WTC11 (cell line): ENCODE data around the gene TCF7L2. TPM values are rescaled to one million over a fixed set of nuclear protein-coding genes. Genes with fewer than 3 reads are reported as not detected.

Experiments
- ATAC-seq: fragments of 200-7000 bp; cut with Tn5 transposase; 2 replicates; pipeline ENCODE4 v1.10.0; 2021; ENCODE audit warnings: mild to moderate bottlenecking, moderate library complexity
- CTCF ChIA-PET: fragments of 300-600 bp; sonication (Branson Sonifier 250); formaldehyde crosslinking; loops from one replicate; lab custom pipeline; 2021; ENCODE audit warnings: antibody characterized with exemption; lab: Charles Lee
- POLR2A ChIA-PET: fragments of 350-600 bp; sonication (Branson Sonifier 250); formaldehyde crosslinking; loops from one replicate; lab custom pipeline; 2021; ENCODE audit warnings: antibody characterized with exemption; lab: Charles Lee
- DNase-seq: peaks from one replicate; pipeline ENCODE4 v3.0.0; 2021; ENCODE audit warnings: low spot score
- H3K27ac Mint-ChIP-seq: 2 replicates; pipeline ENCODE4 v1.8.0; 2021; ENCODE audit warnings: mixed read lengths
- H3K27me3 Mint-ChIP-seq: 2 replicates; pipeline ENCODE4 v1.8.0; 2021; ENCODE audit warnings: low read depth, mild to moderate bottlenecking, moderate library complexity, mixed read lengths
- H3K36me3 Mint-ChIP-seq: 2 replicates; pipeline ENCODE4 v1.8.0; 2021; ENCODE audit warnings: mixed read lengths
- H3K4me1 Mint-ChIP-seq: 2 replicates; pipeline ENCODE4 v1.8.0; 2022; ENCODE audit warnings: mixed read lengths
- H3K4me3 Mint-ChIP-seq: 2 replicates; pipeline ENCODE4 v1.8.0; 2021; ENCODE audit warnings: mild to moderate bottlenecking, moderate library complexity, mixed read lengths
- H3K9me3 Mint-ChIP-seq: 2 replicates; pipeline ENCODE4 v1.8.0; 2021; ENCODE audit warnings: mixed read lengths
- ELF4 ChIP-seq: sonication (generic); formaldehyde crosslinking; IDR thresholded peaks from 2 replicates; pipeline ENCODE4 v1.8.1; 2022; ENCODE audit warnings: low read depth, mild to moderate bottlenecking, moderate library complexity, missing genetic modification reagents
- ETV6 ChIP-seq: sonication (generic); formaldehyde crosslinking; IDR thresholded peaks from 2 replicates; pipeline ENCODE4 v1.8.1; 2022; ENCODE audit warnings: mild to moderate bottlenecking, missing genetic modification reagents
- FOXJ3 ChIP-seq: sonication (generic); formaldehyde crosslinking; IDR thresholded peaks from 2 replicates; pipeline ENCODE4 v1.9.0; 2021; ENCODE audit warnings: missing genetic modification reagents, mild to moderate bottlenecking, borderline replicate concordance
- GRHL2 ChIP-seq: fragments of 250-450 bp; sonication (Bioruptor Pico); IDR thresholded peaks from 2 replicates; pipeline ENCODE4 v1.8.0; 2022; ENCODE audit warnings: mild to moderate bottlenecking, moderate library complexity; ENCODE audit not compliant: insufficient replicate concordance, severe bottlenecking
- GTF2I ChIP-seq: fragments of 250-450 bp; sonication (Bioruptor Pico); conservative IDR thresholded peaks from 2 replicates; pipeline ENCODE4 v1.4.0; 2021; ENCODE audit warnings: mild to moderate bottlenecking
- NR1H2 ChIP-seq: sonication (generic); formaldehyde crosslinking; IDR thresholded peaks from 2 replicates; pipeline ENCODE4 v1.9.0; 2021; ENCODE audit warnings: mild to moderate bottlenecking, moderate library complexity, missing genetic modification reagents
- PRRX2 ChIP-seq: fragments of 250-450 bp; sonication (Bioruptor Pico); IDR thresholded peaks from 2 replicates; pipeline ENCODE4 v1.8.0; 2021; ENCODE audit warnings: mild to moderate bottlenecking
- RELA ChIP-seq: sonication (generic); formaldehyde crosslinking; IDR thresholded peaks from 2 replicates; pipeline ENCODE4 v1.8.1; 2022; ENCODE audit warnings: missing genetic modification reagents, mild to moderate bottlenecking, borderline replicate concordance
- SMAD3 ChIP-seq: sonication (generic); formaldehyde crosslinking; IDR thresholded peaks from 2 replicates; pipeline ENCODE4 v1.8.0; 2022; ENCODE audit warnings: missing genetic modification reagents, mild to moderate bottlenecking, borderline replicate concordance
- ZNF121 ChIP-seq: sonication (generic); formaldehyde crosslinking; IDR thresholded peaks from 2 replicates; pipeline ENCODE4 v1.8.0; 2023; ENCODE audit warnings: missing genetic modification reagents
- ZNF138 ChIP-seq: sonication (generic); formaldehyde crosslinking; conservative IDR thresholded peaks from 2 replicates; pipeline ENCODE4 v1.8.1; 2022; ENCODE audit warnings: mild to moderate bottlenecking, moderate library complexity, missing genetic modification reagents
- total RNA-seq: library from RNA; stranded (reverse); gene quantifications from 3 replicates; pipeline ENCODE4 v1.2.3, GENCODE V29; 2021
- TF ChIP-seq, protein P1 (sequence below): fragments of 250-450 bp; sonication (Bioruptor Pico); IDR thresholded peaks from 2 replicates; pipeline ENCODE4 v1.9.0; 2021; ENCODE audit warnings: mild to moderate bottlenecking, borderline replicate concordance
- TF ChIP-seq, protein P2 (sequence below): fragments of 250-450 bp; sonication (Bioruptor Pico); IDR thresholded peaks from 2 replicates; pipeline ENCODE4 v1.8.0; 2021; ENCODE audit warnings: mild to moderate bottlenecking
- TF ChIP-seq, protein P3 (sequence below): sonication (generic); formaldehyde crosslinking; conservative IDR thresholded peaks from 2 replicates; pipeline ENCODE4 v1.8.1; 2022; ENCODE audit warnings: mild to moderate bottlenecking, missing genetic modification reagents
- TF ChIP-seq, protein P4 (sequence below): sonication (generic); formaldehyde crosslinking; IDR thresholded peaks from 2 replicates; pipeline ENCODE4 v1.8.0; 2023; ENCODE audit warnings: mild to moderate bottlenecking, missing genetic modification reagents

The TCF7L2 gene
- total RNA-seq, 1 experiment from 2014 or later: 44.5 TPM

DNA sequence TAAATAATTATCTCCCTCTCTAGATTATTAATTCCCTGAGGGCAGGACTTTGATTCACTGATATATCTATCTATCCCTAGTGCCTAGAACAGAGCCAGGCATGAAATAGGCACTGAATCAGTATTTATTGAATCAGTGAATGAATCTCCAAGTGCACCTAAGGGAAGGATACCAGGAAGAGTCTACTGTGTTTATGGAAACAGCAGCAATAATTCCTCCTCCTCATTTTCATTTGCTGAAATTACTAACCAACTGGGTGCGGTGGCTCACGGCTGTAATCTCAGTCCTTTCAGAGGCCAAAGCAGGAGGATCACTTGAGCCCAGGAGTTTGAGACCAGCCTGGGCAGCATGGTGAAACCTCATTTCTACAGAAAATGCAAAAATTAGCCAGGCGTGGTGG, 161.2 kb downstream of the TCF7L2 start:
- no peaks in the 10 kb centered on the region for H3K27me3 Mint-ChIP-seq
- POLR2A ChIA-PET: interaction anchor here (0.7 kb wide), 1 partner anchor 44 kb away, joined by 3 read pairs; no protein-coding TSS in a partner anchor
- peaks cover 34% of the 10 kb centered on the region for H3K4me1 Mint-ChIP-seq
- H3K27ac Mint-ChIP-seq: no peak overlapping the region
- no peak for TF ChIP-seq NR1H2 (CRISPR knock-in tag)
- TF ChIP-seq ELF4 (CRISPR knock-in tag): no peak
- no peaks in the 10 kb centered on the region for H3K9me3 Mint-ChIP-seq
- DNase-seq (no peak), ATAC-seq (no peak)
- CTCF ChIA-PET: interaction anchor here (0.7 kb wide), 1 partner anchor 47 kb away, joined by 4 read pairs; no protein-coding TSS in a partner anchor
- H3K4me3 Mint-ChIP-seq: no peak overlapping the region
- peaks cover 7% of the 10 kb centered on the region; the same call in 1 of the 2 replicates for H3K36me3 Mint-ChIP-seq

DNA sequence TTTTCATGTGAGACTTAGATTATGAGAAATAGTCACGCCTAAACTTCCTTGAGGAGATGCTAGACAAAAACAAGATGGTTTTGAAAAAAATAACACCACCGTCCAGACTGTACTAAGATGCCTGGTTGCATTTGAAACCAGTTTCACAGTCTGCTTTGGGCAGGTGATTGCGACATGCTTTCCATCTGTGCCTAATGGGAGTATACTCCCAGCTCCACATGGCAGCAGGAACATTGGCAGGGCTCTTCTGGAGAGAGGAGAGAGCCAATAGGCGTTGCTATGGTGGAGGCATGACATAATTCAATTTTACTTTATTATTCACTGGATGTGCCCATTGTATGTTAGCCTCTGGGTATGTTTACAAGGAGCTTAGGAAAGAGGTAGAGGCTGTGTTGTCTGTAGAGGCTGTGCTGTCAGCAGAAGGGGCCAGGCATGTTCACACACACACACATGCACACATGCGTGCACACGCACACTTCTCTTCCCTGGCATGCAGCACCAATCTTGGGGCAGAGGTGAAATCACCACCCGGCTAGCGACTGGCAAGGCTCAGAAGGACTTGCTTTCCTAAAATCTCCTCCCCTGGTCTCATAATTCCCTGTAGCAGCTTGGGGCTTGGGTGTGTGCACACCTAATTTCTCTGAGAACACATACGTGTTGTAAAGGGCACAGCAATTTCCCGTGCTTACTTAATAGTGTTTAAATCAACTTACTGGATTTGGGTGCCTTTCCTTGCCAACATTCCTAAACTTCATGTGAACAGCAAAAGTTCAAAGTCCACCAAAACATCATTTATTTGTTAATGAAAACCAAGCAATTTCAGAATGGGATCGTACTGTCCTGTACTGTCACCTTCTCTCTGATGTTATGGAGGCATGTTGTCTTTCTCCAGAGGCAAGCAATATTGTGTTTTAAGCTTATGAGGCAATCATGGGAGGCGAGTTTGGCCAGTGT, 162.1 kb downstream of the TCF7L2 start:
- no peak overlapping the region for H3K27ac Mint-ChIP-seq
- POLR2A ChIA-PET: no interaction called here
- no peaks in the 10 kb centered on the region for H3K36me3 Mint-ChIP-seq
- H3K27me3 Mint-ChIP-seq: no peaks in the 10 kb centered on the region
- CTCF ChIA-PET: interaction anchor here (0.9 kb wide), 1 partner anchor 184 kb away, joined by 4 read pairs; no protein-coding TSS in a partner anchor
- peaks cover 40% of the 10 kb centered on the region for H3K4me1 Mint-ChIP-seq
- no peak overlapping the region for H3K4me3 Mint-ChIP-seq
- H3K9me3 Mint-ChIP-seq: no peaks in the 10 kb centered on the region
- no peak for DNase-seq
- no peak for ATAC-seq
- TF ChIP-seq ZNF121: peak; percentile 17; the same call in 1 of the 2 replicates
- TF ChIP-seq, protein P1, sequence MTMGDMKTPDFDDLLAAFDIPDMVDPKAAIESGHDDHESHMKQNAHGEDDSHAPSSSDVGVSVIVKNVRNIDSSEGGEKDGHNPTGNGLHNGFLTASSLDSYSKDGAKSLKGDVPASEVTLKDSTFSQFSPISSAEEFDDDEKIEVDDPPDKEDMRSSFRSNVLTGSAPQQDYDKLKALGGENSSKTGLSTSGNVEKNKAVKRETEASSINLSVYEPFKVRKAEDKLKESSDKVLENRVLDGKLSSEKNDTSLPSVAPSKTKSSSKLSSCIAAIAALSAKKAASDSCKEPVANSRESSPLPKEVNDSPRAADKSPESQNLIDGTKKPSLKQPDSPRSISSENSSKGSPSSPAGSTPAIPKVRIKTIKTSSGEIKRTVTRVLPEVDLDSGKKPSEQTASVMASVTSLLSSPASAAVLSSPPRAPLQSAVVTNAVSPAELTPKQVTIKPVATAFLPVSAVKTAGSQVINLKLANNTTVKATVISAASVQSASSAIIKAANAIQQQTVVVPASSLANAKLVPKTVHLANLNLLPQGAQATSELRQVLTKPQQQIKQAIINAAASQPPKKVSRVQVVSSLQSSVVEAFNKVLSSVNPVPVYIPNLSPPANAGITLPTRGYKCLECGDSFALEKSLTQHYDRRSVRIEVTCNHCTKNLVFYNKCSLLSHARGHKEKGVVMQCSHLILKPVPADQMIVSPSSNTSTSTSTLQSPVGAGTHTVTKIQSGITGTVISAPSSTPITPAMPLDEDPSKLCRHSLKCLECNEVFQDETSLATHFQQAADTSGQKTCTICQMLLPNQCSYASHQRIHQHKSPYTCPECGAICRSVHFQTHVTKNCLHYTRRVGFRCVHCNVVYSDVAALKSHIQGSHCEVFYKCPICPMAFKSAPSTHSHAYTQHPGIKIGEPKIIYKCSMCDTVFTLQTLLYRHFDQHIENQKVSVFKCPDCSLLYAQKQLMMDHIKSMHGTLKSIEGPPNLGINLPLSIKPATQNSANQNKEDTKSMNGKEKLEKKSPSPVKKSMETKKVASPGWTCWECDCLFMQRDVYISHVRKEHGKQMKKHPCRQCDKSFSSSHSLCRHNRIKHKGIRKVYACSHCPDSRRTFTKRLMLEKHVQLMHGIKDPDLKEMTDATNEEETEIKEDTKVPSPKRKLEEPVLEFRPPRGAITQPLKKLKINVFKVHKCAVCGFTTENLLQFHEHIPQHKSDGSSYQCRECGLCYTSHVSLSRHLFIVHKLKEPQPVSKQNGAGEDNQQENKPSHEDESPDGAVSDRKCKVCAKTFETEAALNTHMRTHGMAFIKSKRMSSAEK: no peak

DNA sequence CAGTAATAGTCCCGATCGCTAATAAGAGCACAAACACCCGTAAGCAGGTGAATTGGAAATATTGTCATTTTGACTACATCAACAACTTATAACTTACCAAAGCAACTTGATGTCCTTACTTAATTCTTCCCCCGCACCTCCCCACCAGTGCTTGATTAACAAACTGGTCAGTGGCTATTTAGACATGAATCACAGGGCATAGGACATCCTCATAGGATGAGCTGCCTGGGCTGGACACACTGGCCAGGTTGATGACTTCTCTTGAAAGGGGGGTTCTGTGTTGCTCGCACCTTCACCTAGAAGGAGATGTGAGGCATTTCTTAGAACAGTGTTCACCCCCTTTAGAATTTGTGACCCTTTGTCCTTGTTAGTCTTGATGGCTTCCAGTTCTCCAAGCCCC, 163.2 kb downstream of the TCF7L2 start:
- H3K36me3 Mint-ChIP-seq: no peaks in the 10 kb centered on the region
- no peak overlapping the region for H3K27ac Mint-ChIP-seq
- no peaks in the 10 kb centered on the region for H3K9me3 Mint-ChIP-seq
- peaks cover 42% of the 10 kb centered on the region for H3K4me1 Mint-ChIP-seq
- no peak overlapping the region for H3K4me3 Mint-ChIP-seq
- DNase-seq (no peak), ATAC-seq (no peak)
- H3K27me3 Mint-ChIP-seq: no peaks in the 10 kb centered on the region
- ChIA-PET POLR2A (no interaction called here), CTCF (no interaction called here)
- TF ChIP-seq GTF2I (CRISPR knock-in tag) (no peak), ETV6 (CRISPR knock-in tag) (no peak), FOXJ3 (CRISPR knock-in tag) (no peak), RELA (CRISPR knock-in tag) (no peak), PRRX2 (CRISPR knock-in tag) (no peak), SMAD3 (no peak), ZNF138 (CRISPR knock-in tag) (no peak), GRHL2 (CRISPR knock-in tag) (no peak)
- TF ChIP-seq, protein P2, sequence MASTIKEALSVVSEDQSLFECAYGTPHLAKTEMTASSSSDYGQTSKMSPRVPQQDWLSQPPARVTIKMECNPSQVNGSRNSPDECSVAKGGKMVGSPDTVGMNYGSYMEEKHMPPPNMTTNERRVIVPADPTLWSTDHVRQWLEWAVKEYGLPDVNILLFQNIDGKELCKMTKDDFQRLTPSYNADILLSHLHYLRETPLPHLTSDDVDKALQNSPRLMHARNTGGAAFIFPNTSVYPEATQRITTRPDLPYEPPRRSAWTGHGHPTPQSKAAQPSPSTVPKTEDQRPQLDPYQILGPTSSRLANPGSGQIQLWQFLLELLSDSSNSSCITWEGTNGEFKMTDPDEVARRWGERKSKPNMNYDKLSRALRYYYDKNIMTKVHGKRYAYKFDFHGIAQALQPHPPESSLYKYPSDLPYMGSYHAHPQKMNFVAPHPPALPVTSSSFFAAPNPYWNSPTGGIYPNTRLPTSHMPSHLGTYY (CRISPR knock-in tag): no peak
- TF ChIP-seq, protein P3, sequence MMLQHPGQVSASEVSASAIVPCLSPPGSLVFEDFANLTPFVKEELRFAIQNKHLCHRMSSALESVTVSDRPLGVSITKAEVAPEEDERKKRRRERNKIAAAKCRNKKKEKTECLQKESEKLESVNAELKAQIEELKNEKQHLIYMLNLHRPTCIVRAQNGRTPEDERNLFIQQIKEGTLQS (CRISPR knock-in tag): no peak
- TF ChIP-seq, protein P4, sequence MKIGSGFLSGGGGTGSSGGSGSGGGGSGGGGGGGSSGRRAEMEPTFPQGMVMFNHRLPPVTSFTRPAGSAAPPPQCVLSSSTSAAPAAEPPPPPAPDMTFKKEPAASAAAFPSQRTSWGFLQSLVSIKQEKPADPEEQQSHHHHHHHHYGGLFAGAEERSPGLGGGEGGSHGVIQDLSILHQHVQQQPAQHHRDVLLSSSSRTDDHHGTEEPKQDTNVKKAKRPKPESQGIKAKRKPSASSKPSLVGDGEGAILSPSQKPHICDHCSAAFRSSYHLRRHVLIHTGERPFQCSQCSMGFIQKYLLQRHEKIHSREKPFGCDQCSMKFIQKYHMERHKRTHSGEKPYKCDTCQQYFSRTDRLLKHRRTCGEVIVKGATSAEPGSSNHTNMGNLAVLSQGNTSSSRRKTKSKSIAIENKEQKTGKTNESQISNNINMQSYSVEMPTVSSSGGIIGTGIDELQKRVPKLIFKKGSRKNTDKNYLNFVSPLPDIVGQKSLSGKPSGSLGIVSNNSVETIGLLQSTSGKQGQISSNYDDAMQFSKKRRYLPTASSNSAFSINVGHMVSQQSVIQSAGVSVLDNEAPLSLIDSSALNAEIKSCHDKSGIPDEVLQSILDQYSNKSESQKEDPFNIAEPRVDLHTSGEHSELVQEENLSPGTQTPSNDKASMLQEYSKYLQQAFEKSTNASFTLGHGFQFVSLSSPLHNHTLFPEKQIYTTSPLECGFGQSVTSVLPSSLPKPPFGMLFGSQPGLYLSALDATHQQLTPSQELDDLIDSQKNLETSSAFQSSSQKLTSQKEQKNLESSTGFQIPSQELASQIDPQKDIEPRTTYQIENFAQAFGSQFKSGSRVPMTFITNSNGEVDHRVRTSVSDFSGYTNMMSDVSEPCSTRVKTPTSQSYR (CRISPR knock-in tag): no peak
